Measurements from ENCODE around the gene LCE3E. TPM values are rescaled to one million over a fixed set of nuclear protein-coding genes. Genes with fewer than 3 reads are reported as not detected.

LCE3E gene

Small RNA genes within 50 kb of the gene (small RNA-seq; reads per million reads assigned to genes)
- not detected for gene LCE3B (ENCODE audit: insufficient read depth)

All from mesendoderm (in vitro differentiated cells).